ENCODE results near the gene TTC23.

TTC23 gene

DNA sequence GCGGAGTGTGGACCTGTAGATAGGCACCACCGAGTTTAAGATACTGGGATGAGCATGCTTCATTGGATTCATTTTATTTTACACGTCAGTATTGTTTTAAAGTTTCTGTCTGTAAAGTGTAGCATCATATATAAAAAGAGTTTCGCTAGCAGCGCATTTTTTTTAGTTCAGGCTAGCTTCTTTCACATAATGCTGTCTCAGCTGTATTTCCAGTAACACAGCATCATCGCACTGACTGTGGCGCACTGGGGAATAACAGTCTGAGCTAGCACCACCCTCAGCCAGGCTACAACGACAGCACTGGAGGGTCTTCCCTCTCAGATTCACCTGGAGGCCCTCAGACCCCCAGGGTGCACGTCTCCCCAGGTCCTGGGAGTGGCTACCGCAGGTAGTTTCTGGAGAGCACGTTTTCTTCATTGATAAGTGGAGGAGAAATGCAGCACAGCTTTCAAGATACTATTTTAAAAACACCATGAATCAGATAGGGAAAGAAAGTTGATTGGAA lies 115.0 kb downstream of the TTC23 start:
- POLR2A ChIA-PET = interaction anchor here (1.6 kb wide), 1 partner anchor 117 kb away, joined by 6 read pairs; the partner anchor contains the start of gene LRRC28
- no peak for TF ChIP-seq BHLHE40 (IDR thresholded peaks at IDR 0.05; ENCODE audit: borderline replicate concordance)
- no peak for TF ChIP-seq SP1 (IDR thresholded peaks at IDR 0.05)
- no peak for TF ChIP-seq FOXM1 (IDR thresholded peaks at IDR 0.05; ENCODE audit: borderline replicate concordance)
- TF ChIP-seq LEF1 (IDR thresholded peaks at IDR 0.05; ENCODE audit: borderline replicate concordance) = no peak
- no peak for TF ChIP-seq ARNT (IDR thresholded peaks at IDR 0.05)
- no peak for DNase-seq (ENCODE audit: extremely low spot score)
- CTCF ChIA-PET = interaction anchor here (0.8 to 1.5 kb wide), 3 partner anchors 9 to 345 kb away, joined by 3 read pairs; no protein-coding TSS in a partner anchor

GRCh38 chr15:99132634-99133287 lies 116.6 kb downstream of the TTC23 start:
- POLR2A ChIA-PET = no interaction called here
- no peak for TF ChIP-seq SP1 (IDR thresholded peaks at IDR 0.05)
- TF ChIP-seq BHLHE40 (IDR thresholded peaks at IDR 0.05; ENCODE audit: borderline replicate concordance) = no peak
- no peak for TF ChIP-seq ELF4 (IDR thresholded peaks at IDR 0.05)
- TF ChIP-seq, protein P1, sequence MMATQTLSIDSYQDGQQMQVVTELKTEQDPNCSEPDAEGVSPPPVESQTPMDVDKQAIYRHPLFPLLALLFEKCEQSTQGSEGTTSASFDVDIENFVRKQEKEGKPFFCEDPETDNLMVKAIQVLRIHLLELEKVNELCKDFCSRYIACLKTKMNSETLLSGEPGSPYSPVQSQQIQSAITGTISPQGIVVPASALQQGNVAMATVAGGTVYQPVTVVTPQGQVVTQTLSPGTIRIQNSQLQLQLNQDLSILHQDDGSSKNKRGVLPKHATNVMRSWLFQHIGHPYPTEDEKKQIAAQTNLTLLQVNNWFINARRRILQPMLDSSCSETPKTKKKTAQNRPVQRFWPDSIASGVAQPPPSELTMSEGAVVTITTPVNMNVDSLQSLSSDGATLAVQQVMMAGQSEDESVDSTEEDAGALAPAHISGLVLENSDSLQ (IDR thresholded peaks at IDR 0.05) = no peak
- no peak for TF ChIP-seq ARNT (IDR thresholded peaks at IDR 0.05)
- TF ChIP-seq FOXA1 (IDR thresholded peaks at IDR 0.05) = no peak
- TF ChIP-seq HDGF (IDR thresholded peaks at IDR 0.05; ENCODE audit: borderline replicate concordance) = no peak
- no peak for TF ChIP-seq CTBP1 (IDR thresholded peaks at IDR 0.05; ENCODE audit: borderline replicate concordance)
- TF ChIP-seq SUZ12 (IDR thresholded peaks at IDR 0.05) = no peak
- no peak for TF ChIP-seq L3MBTL2 (conservative IDR thresholded peaks at IDR 0.05)
- TF ChIP-seq FOXK2 (IDR thresholded peaks at IDR 0.05) = no peak
- DNase-seq (ENCODE audit: extremely low spot score) = no peak
- CTCF ChIA-PET = no interaction called here

- no peak for DNase-seq (ENCODE audit: extremely low spot score)
- ChIA-PET POLR2A (no interaction called here), CTCF (no interaction called here)
- TF ChIP-seq ARNT (IDR thresholded peaks at IDR 0.05) = no peak
- TF ChIP-seq HDGF (IDR thresholded peaks at IDR 0.05; ENCODE audit: borderline replicate concordance) = no peak
- no peak for TF ChIP-seq BHLHE40 (IDR thresholded peaks at IDR 0.05; ENCODE audit: borderline replicate concordance)
- no peak for TF ChIP-seq ELF4 (IDR thresholded peaks at IDR 0.05)
- TF ChIP-seq SP1 (IDR thresholded peaks at IDR 0.05) = no peak
- no peak for TF ChIP-seq FOXK2 (IDR thresholded peaks at IDR 0.05)
- no peak for TF ChIP-seq SUZ12 (IDR thresholded peaks at IDR 0.05)
These were observed 117.3 kb downstream of the TTC23 start for GRCh38 chr15:99132122-99132521.

- no peak for TF ChIP-seq NFRKB (IDR thresholded peaks at IDR 0.05)
- no peak for TF ChIP-seq HDGF (IDR thresholded peaks at IDR 0.05; ENCODE audit: borderline replicate concordance)
- TF ChIP-seq L3MBTL2 (conservative IDR thresholded peaks at IDR 0.05) = no peak
- TF ChIP-seq ELF4 (IDR thresholded peaks at IDR 0.05) = no peak
- TF ChIP-seq ZNF384 (IDR thresholded peaks at IDR 0.05) = no peak
- TF ChIP-seq TARDBP (IDR thresholded peaks at IDR 0.05) = no peak
- no peak for TF ChIP-seq FOXM1 (IDR thresholded peaks at IDR 0.05; ENCODE audit: borderline replicate concordance)
- no peak for TF ChIP-seq SUZ12 (IDR thresholded peaks at IDR 0.05)
- no peak for TF ChIP-seq BHLHE40 (IDR thresholded peaks at IDR 0.05; ENCODE audit: borderline replicate concordance)
- TF ChIP-seq FOXA1 (IDR thresholded peaks at IDR 0.05) = no peak
- no peak for TF ChIP-seq LEF1 (IDR thresholded peaks at IDR 0.05; ENCODE audit: borderline replicate concordance)
- TF ChIP-seq ARNT (IDR thresholded peaks at IDR 0.05) = no peak
- no peak for TF ChIP-seq CTBP1 (IDR thresholded peaks at IDR 0.05; ENCODE audit: borderline replicate concordance)
- TF ChIP-seq, protein P1 (IDR thresholded peaks at IDR 0.05) = no peak
- no peak for TF ChIP-seq FOXK2 (IDR thresholded peaks at IDR 0.05)
- no peak for TF ChIP-seq SP1 (IDR thresholded peaks at IDR 0.05)
- POLR2A ChIA-PET = no interaction called here
- CTCF ChIA-PET = interaction anchor here (0.5 to 0.7 kb wide), 2 partner anchors 704 to 1054 kb away, joined by 3 read pairs; no protein-coding TSS in a partner anchor
- no peak for DNase-seq (ENCODE audit: extremely low spot score)
These were observed 117.8 kb downstream of the TTC23 start for GRCh38 chr15:99131441-99132023.

DNA sequence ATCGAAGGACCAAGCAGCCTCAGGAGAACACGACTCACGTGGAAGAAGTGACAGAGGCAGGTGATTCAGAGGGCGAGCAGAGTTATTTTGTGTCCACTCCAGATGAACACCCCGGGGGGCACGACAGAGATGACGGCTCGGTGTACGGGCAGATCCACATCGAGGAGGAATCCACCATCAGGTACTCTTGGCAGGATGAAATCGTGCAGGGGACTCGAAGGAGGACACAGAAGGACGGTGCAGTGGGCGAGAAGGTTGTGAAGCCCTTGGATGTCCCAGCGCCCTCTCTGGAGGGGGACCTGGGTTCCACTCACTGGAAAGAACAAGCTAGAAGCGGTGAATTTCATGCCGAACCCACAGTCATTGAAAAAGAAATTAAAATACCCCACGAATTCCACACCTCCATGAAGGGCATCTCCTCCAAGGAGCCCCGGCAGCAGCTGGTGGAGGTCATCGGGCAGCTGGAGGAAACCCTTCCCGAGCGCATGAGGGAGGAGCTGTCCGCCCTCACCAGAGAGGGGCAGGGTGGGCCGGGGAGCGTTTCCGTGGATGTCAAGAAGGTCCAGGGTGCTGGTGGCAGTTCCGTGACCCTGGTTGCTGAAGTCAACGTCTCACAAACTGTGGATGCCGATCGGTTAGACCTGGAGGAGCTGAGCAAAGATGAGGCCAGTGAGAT lies 118.5 kb downstream of the TTC23 start:
- POLR2A ChIA-PET = no interaction called here
- CTCF ChIA-PET = interaction anchor here (0.5 to 0.7 kb wide), 2 partner anchors 703 to 1053 kb away, joined by 3 read pairs; no protein-coding TSS in a partner anchor
- no peak for DNase-seq (ENCODE audit: extremely low spot score)
- no peak for TF ChIP-seq SP1 (IDR thresholded peaks at IDR 0.05)
- TF ChIP-seq FOXK2 (IDR thresholded peaks at IDR 0.05) = no peak
- TF ChIP-seq FOXM1 (IDR thresholded peaks at IDR 0.05; ENCODE audit: borderline replicate concordance) = no peak
- TF ChIP-seq, protein P1 (IDR thresholded peaks at IDR 0.05) = no peak
- no peak for TF ChIP-seq FOXA1 (IDR thresholded peaks at IDR 0.05)
- TF ChIP-seq BHLHE40 (IDR thresholded peaks at IDR 0.05; ENCODE audit: borderline replicate concordance) = no peak
- no peak for TF ChIP-seq ZNF384 (IDR thresholded peaks at IDR 0.05)
- TF ChIP-seq ARNT (IDR thresholded peaks at IDR 0.05) = no peak
- no peak for TF ChIP-seq SUZ12 (IDR thresholded peaks at IDR 0.05)
- TF ChIP-seq TARDBP (IDR thresholded peaks at IDR 0.05) = no peak
- TF ChIP-seq CTBP1 (IDR thresholded peaks at IDR 0.05; ENCODE audit: borderline replicate concordance) = no peak
- no peak for TF ChIP-seq NFRKB (IDR thresholded peaks at IDR 0.05)
- no peak for TF ChIP-seq LEF1 (IDR thresholded peaks at IDR 0.05; ENCODE audit: borderline replicate concordance)
- TF ChIP-seq L3MBTL2 (conservative IDR thresholded peaks at IDR 0.05) = no peak

Data from HEK293T (cell line).